Astrocyte (in vitro differentiated cells and primary cell): ENCODE results near the gene MYH9. TPM values are rescaled to one million over a fixed set of nuclear protein-coding genes. Genes with fewer than 3 reads are reported as not detected.

ENCODE experiments used
- DNase-seq: peaks from one replicate; pipeline ENCODE4 v3.0.0-alpha.2; 2010; ENCODE audit warnings: low read depth
- FAIRE-seq: peaks from 2 replicates; lab custom pipeline; 2011; peaks lifted over from hg19 to GRCh38; lab: Jason Lieb, UNC
- H2AFZ ChIP-seq: 2 replicates; pipeline ENCODE4 v1.6.0; 2012; ENCODE audit warnings: low read depth, low read length, inconsistent platforms
- H3K27ac ChIP-seq: 2 replicates; pipeline ENCODE4 v1.5.1; 2011; ENCODE audit warnings: low read depth, low read length, inconsistent platforms
- H3K27me3 ChIP-seq: 2 replicates; pipeline ENCODE4 v1.6.0; 2011; ENCODE audit warnings: low read length, inconsistent platforms; ENCODE audit not compliant: insufficient read depth
- H3K36me3 ChIP-seq: 2 replicates; pipeline ENCODE4 v1.5.1; 2011; ENCODE audit warnings: low read length, inconsistent platforms; ENCODE audit not compliant: insufficient read depth
- H3K4me1 ChIP-seq: 2 replicates; pipeline ENCODE4 v1.5.1; 2011; ENCODE audit warnings: low read length, inconsistent platforms; ENCODE audit not compliant: insufficient read depth
- H3K4me2 ChIP-seq: 2 replicates; pipeline ENCODE4 v1.6.0; 2012; ENCODE audit warnings: low read length, inconsistent platforms
- H3K4me3 ChIP-seq: 2 replicates; pipeline ENCODE4 v1.5.1; 2011; ENCODE audit warnings: low read depth, mild to moderate bottlenecking, low read length, inconsistent platforms; ENCODE audit not compliant: insufficient read depth
- H3K79me2 ChIP-seq: 2 replicates; pipeline ENCODE4 v1.6.0; 2012; ENCODE audit warnings: mild to moderate bottlenecking, low read length, inconsistent platforms; ENCODE audit not compliant: insufficient read depth
- H3K9ac ChIP-seq: 2 replicates; pipeline ENCODE4 v1.6.0; 2012; ENCODE audit warnings: mild to moderate bottlenecking, low read length, inconsistent platforms
- H3K9me3 ChIP-seq: 2 replicates; pipeline ENCODE4 v1.5.1; 2012; ENCODE audit warnings: low read depth, mild to moderate bottlenecking, low read length, inconsistent platforms; ENCODE audit not compliant: insufficient read depth
- H4K20me1 ChIP-seq: 2 replicates; pipeline ENCODE4 v1.6.0; 2012; ENCODE audit warnings: low read length, inconsistent platforms; ENCODE audit not compliant: insufficient read depth
- H3K27ac Mint-ChIP-seq: one replicate; pipeline ENCODE4 v1.8.0; 2021; ENCODE audit warnings: mild to moderate bottlenecking, mixed read lengths; ENCODE audit not compliant: unreplicated experiment
- H3K27me3 Mint-ChIP-seq: one replicate; pipeline ENCODE4 v1.8.0; 2021; ENCODE audit warnings: low read depth, mixed read lengths; ENCODE audit not compliant: unreplicated experiment
- H3K36me3 Mint-ChIP-seq: one replicate; pipeline ENCODE4 v1.8.0; 2021; ENCODE audit warnings: low read depth, mixed read lengths; ENCODE audit not compliant: unreplicated experiment
- H3K4me1 Mint-ChIP-seq: one replicate; pipeline ENCODE4 v1.8.0; 2021; ENCODE audit warnings: low read depth, mixed read lengths; ENCODE audit not compliant: unreplicated experiment
- H3K4me3 Mint-ChIP-seq: one replicate; pipeline ENCODE4 v1.8.0; 2021; ENCODE audit warnings: mild to moderate bottlenecking, moderate library complexity, mixed read lengths; ENCODE audit not compliant: unreplicated experiment
- H3K9me3 Mint-ChIP-seq: one replicate; pipeline ENCODE4 v1.8.0; 2021; ENCODE audit warnings: mild to moderate bottlenecking, mixed read lengths; ENCODE audit not compliant: unreplicated experiment
- CTCF ChIP-seq: IDR thresholded peaks from 2 replicates; pipeline ENCODE4 v1.5.1; 2011; ENCODE audit warnings: low read depth, mild to moderate bottlenecking, inconsistent platforms, low read length, moderate library complexity; ENCODE audit not compliant: insufficient read depth
- EZH2 ChIP-seq: IDR thresholded peaks from 2 replicates; pipeline ENCODE4 v1.6.1; 2012; ENCODE audit warnings: mild to moderate bottlenecking, low read length, inconsistent platforms; ENCODE audit not compliant: insufficient read depth
- total RNA-seq: library from RNA; stranded (reverse); gene quantifications from 2 replicates; pipeline ENCODE4 v1.2.1, GENCODE V29; 2021

The MYH9 gene
- total RNA-seq, 1 donor from 2014 or later, result 2,278 TPM

GRCh38 chr22:36320553-36320952 is 67.2 kb downstream of the MYH9 start:
- no peak overlapping the region for H3K27ac ChIP-seq
- peaks cover 94% of the 10 kb centered on the region for H3K79me2 ChIP-seq
- no peak overlapping the region for H3K4me2 ChIP-seq
- peaks cover 25% of the 10 kb centered on the region for H3K4me1 ChIP-seq
- no peak overlapping the region for H3K4me3 Mint-ChIP-seq
- H3K9me3 ChIP-seq, result no peaks in the 10 kb centered on the region
- no peaks in the 10 kb centered on the region for H3K27me3 Mint-ChIP-seq
- peak overlapping the region; percentile 93 for H3K27ac Mint-ChIP-seq
- no peak overlapping the region for H2AFZ ChIP-seq
- FAIRE-seq (no peak), DNase-seq (no peak)
- peaks cover 96% of the 10 kb centered on the region for H4K20me1 ChIP-seq
- H3K27me3 ChIP-seq, result no peaks in the 10 kb centered on the region
- H3K36me3 Mint-ChIP-seq, result peaks cover 39% of the 10 kb centered on the region
- TF ChIP-seq CTCF (no peak), EZH2 (no peak)
- peaks cover 88% of the 10 kb centered on the region for H3K36me3 ChIP-seq
- H3K4me3 ChIP-seq, result no peak overlapping the region
- peaks cover 52% of the 10 kb centered on the region for H3K4me1 Mint-ChIP-seq
- no peaks in the 10 kb centered on the region for H3K9me3 Mint-ChIP-seq
- peak overlapping the region; percentile 10 for H3K9ac ChIP-seq

- H3K9me3 ChIP-seq, result no peaks in the 10 kb centered on the region
- Mint-ChIP-seq H3K4me1 (peaks cover 52% of the 10 kb centered on the region), H3K36me3 (peaks cover 38% of the 10 kb centered on the region), H3K27ac (peak overlapping the region; percentile 93), H3K9me3 (no peaks in the 10 kb centered on the region), H3K27me3 (no peaks in the 10 kb centered on the region), H3K4me3 (peak overlapping the region; percentile 60)
- DNase-seq, result no peak
- H2AFZ ChIP-seq, result no peak overlapping the region
- TF ChIP-seq CTCF (no peak), EZH2 (no peak)
- no peaks in the 10 kb centered on the region for H3K27me3 ChIP-seq
- no peak overlapping the region for H3K4me3 ChIP-seq
- peaks cover 88% of the 10 kb centered on the region for H3K36me3 ChIP-seq
- no peak overlapping the region for H3K4me2 ChIP-seq
- peak overlapping the region; percentile 10 for H3K9ac ChIP-seq
- H4K20me1 ChIP-seq, result peaks cover 96% of the 10 kb centered on the region
- peaks cover 94% of the 10 kb centered on the region for H3K79me2 ChIP-seq
- no peak overlapping the region for H3K27ac ChIP-seq
- H3K4me1 ChIP-seq, result peaks cover 18% of the 10 kb centered on the region
- FAIRE-seq, result no peak
Measured at GRCh38 chr22:36319595-36320497, 67.9 kb downstream of the MYH9 start.

- no peaks in the 10 kb centered on the region for H3K27me3 ChIP-seq
- no peak for FAIRE-seq
- peak overlapping the region; percentile 13 for H3K27ac ChIP-seq
- H3K4me3 ChIP-seq, result no peak overlapping the region
- no peak overlapping the region for H3K9ac ChIP-seq
- H3K9me3 ChIP-seq, result no peaks in the 10 kb centered on the region
- Mint-ChIP-seq H3K36me3 (peaks cover 39% of the 10 kb centered on the region), H3K9me3 (no peaks in the 10 kb centered on the region), H3K27ac (peak overlapping the region; percentile 86), H3K27me3 (no peaks in the 10 kb centered on the region), H3K4me1 (peaks cover 48% of the 10 kb centered on the region), H3K4me3 (no peak overlapping the region)
- no peak overlapping the region for H3K4me2 ChIP-seq
- peaks cover 4% of the 10 kb centered on the region for H3K4me1 ChIP-seq
- DNase-seq, result no peak
- no peak overlapping the region for H2AFZ ChIP-seq
- peaks cover 91% of the 10 kb centered on the region for H3K36me3 ChIP-seq
- peaks cover 96% of the 10 kb centered on the region for H4K20me1 ChIP-seq
- TF ChIP-seq CTCF, result no peak
- TF ChIP-seq EZH2, result no peak
- peaks cover 94% of the 10 kb centered on the region for H3K79me2 ChIP-seq
Measured at GRCh38 chr22:36318442-36318841, 69.3 kb downstream of the MYH9 start.
